OCI-LY7 (cell line): Measurements from ENCODE around the gene NPC1. TPM values are rescaled to one million over a fixed set of nuclear protein-coding genes. Genes with fewer than 3 reads are reported as not detected.
"Not testable (repeated sequence)": the region's sequence is repeated elsewhere in the genome, so short reads cannot be mapped to it uniquely, and the experiment has no call there.

Source experiments
- BruUV-seq: library from RNA; stranded (reverse); fragments of 400-500 nt; replicated peaks from 2 replicates; lab custom pipeline; 2021; lab: Mats Ljungman, UMichigan
- CTCF ChIA-PET: fragments of 300-600 bp; sonication (Branson Sonifier 250); formaldehyde crosslinking; loops from one replicate; lab custom pipeline; 2022; ENCODE audit warnings: antibody characterized with exemption; ENCODE audit not compliant: unreplicated experiment; lab: Charles Lee
- POLR2A ChIA-PET: fragments of 300-600 bp; sonication (Branson Sonifier 250); formaldehyde crosslinking; loops from one replicate; lab custom pipeline; 2022; ENCODE audit warnings: antibody characterized with exemption; lab: Charles Lee
- DNase-seq: peaks from one replicate; pipeline ENCODE4 v3.0.0-alpha.2; 2015; ENCODE audit warnings: low spot score
- H2AFZ ChIP-seq: fragments of 200-600 bp; sonication (generic), shearing (Covaris generic); 2 replicates; pipeline ENCODE4 v1.6.1; 2014; ENCODE audit warnings: mild to moderate bottlenecking, antibody characterized with exemption, low read length, moderate library complexity
- H3K27ac ChIP-seq: fragments of 200-600 bp; sonication (generic); 2 replicates; pipeline ENCODE4 v1.5.1; 2014; ENCODE audit warnings: mixed run types, low read depth, mild to moderate bottlenecking, moderate library complexity, low read length, inconsistent platforms; ENCODE audit not compliant: poor library complexity, severe bottlenecking
- H3K36me3 ChIP-seq: fragments of 200-600 bp; sonication (generic); 2 replicates; pipeline ENCODE4 v1.6.1; 2014; ENCODE audit warnings: mild to moderate bottlenecking, antibody characterized with exemption, low read length, moderate library complexity, mixed read lengths; ENCODE audit not compliant: insufficient read depth
- H3K4me1 ChIP-seq: fragments of 200-600 bp; sonication (generic); 2 replicates; pipeline ENCODE4 v1.5.1; 2014; ENCODE audit warnings: mild to moderate bottlenecking, low read length; ENCODE audit not compliant: insufficient read depth, poor library complexity, severe bottlenecking
- H3K4me2 ChIP-seq: fragments of 200-600 bp; sonication (generic); 2 replicates; pipeline ENCODE4 v1.6.1; 2014; ENCODE audit warnings: mild to moderate bottlenecking, low read length
- H3K4me3 ChIP-seq: fragments of 200-600 bp; sonication (generic); 2 replicates; pipeline ENCODE4 v1.5.1; 2014; ENCODE audit warnings: mild to moderate bottlenecking, low read depth, low read length; ENCODE audit not compliant: poor library complexity, severe bottlenecking
- H3K79me2 ChIP-seq: fragments of 200-600 bp; sonication (generic); 2 replicates; pipeline ENCODE4 v1.6.1; 2016; ENCODE audit warnings: low read depth, mild to moderate bottlenecking, low read length, moderate library complexity, mixed read lengths; ENCODE audit not compliant: insufficient read depth
- H3K9me2 ChIP-seq: fragments of 200-600 bp; sonication (generic); 2 replicates; pipeline ENCODE4 v1.6.1; 2016; ENCODE audit warnings: mild to moderate bottlenecking, low read length, mixed read lengths; ENCODE audit not compliant: insufficient read depth
- H3K9me3 ChIP-seq: fragments of 200-600 bp; sonication (generic); 2 replicates; pipeline ENCODE4 v1.6.1; 2014; ENCODE audit warnings: mild to moderate bottlenecking, mixed run types, low read length, mixed read lengths
- H4K20me1 ChIP-seq: fragments of 200-600 bp; sonication (generic); 2 replicates; pipeline ENCODE4 v1.6.1; 2014; ENCODE audit warnings: mild to moderate bottlenecking, antibody characterized with exemption, low read length, moderate library complexity, mixed read lengths; ENCODE audit not compliant: insufficient read depth
- EZH2phosphoT487 ChIP-seq: fragments of 200-600 bp; sonication (generic); IDR thresholded peaks from 2 replicates; pipeline ENCODE4 v1.6.1; 2018; ENCODE audit warnings: low read depth, borderline replicate concordance, mild to moderate bottlenecking, mixed run types, antibody characterized with exemption, low read length, moderate library complexity, mixed read lengths
- intact Hi-C: fragments of 100-400 bp; cut with micrococcal nuclease; formaldehyde crosslinking; loops from one replicate; pipeline ENCODE4 v1.10.0; 2022; ENCODE audit not compliant: unreplicated experiment
- total RNA-seq, 2 experiments: library from RNA; depleted of rRNA in 1 of 2; stranded (reverse); fragments of >200 nt in 1 of 2; shearing (Covaris generic) in 1 of 2; gene quantifications; 2 replicates each; pipeline ENCODE4 v1.2.3, GENCODE V29; 2014 to 2022
- TF ChIP-seq, protein P1 (sequence below): fragments of 200-600 bp; sonication (generic); conservative IDR thresholded peaks from 2 replicates; pipeline ENCODE4 v1.5.1; 2014; ENCODE audit warnings: mild to moderate bottlenecking, antibody characterized with exemption, low read length, moderate library complexity, mixed read lengths

Gene NPC1
- total RNA-seq, 2 experiments from 2014 or later, result 26.0 to 38.9 TPM

GRCh38 chr18:23578891-23579653, 7.2 kb downstream of the NPC1 start:
- H3K4me1 ChIP-seq, result peaks cover 10% of the 10 kb centered on the region
- H3K36me3 ChIP-seq, result peaks cover 27% of the 10 kb centered on the region
- H3K9me3 ChIP-seq, result no peaks in the 10 kb centered on the region
- no peak overlapping the region; the same call in 1 of the 2 replicates for H3K4me2 ChIP-seq
- TF ChIP-seq, protein P1, sequence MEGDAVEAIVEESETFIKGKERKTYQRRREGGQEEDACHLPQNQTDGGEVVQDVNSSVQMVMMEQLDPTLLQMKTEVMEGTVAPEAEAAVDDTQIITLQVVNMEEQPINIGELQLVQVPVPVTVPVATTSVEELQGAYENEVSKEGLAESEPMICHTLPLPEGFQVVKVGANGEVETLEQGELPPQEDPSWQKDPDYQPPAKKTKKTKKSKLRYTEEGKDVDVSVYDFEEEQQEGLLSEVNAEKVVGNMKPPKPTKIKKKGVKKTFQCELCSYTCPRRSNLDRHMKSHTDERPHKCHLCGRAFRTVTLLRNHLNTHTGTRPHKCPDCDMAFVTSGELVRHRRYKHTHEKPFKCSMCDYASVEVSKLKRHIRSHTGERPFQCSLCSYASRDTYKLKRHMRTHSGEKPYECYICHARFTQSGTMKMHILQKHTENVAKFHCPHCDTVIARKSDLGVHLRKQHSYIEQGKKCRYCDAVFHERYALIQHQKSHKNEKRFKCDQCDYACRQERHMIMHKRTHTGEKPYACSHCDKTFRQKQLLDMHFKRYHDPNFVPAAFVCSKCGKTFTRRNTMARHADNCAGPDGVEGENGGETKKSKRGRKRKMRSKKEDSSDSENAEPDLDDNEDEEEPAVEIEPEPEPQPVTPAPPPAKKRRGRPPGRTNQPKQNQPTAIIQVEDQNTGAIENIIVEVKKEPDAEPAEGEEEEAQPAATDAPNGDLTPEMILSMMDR, result no peak
- no peak for TF ChIP-seq EZH2phosphoT487
- POLR2A ChIA-PET, result interaction anchor here (0.6 to 1.2 kb wide), 4 partner anchors 22 to 559 kb away, joined by 3 to 5 read pairs (median 4); no protein-coding TSS in a partner anchor
- DNase-seq, result no peak
- H3K9me2 ChIP-seq, result no peaks in the 10 kb centered on the region
- no peak overlapping the region for H2AFZ ChIP-seq
- no peaks in the 10 kb centered on the region for H4K20me1 ChIP-seq
- H3K4me3 ChIP-seq, result no peak overlapping the region
- peaks cover 6% of the 10 kb centered on the region; the same call in 1 of the 2 replicates for H3K79me2 ChIP-seq
- BruUV-seq, result no TSS peak
- no peak overlapping the region for H3K27ac ChIP-seq
- intact Hi-C loops, result no loop called here
- CTCF ChIA-PET, result interaction anchor here (0.6 kb wide), 1 partner anchor 107 kb away, joined by 3 read pairs; no protein-coding TSS in a partner anchor

DNA sequence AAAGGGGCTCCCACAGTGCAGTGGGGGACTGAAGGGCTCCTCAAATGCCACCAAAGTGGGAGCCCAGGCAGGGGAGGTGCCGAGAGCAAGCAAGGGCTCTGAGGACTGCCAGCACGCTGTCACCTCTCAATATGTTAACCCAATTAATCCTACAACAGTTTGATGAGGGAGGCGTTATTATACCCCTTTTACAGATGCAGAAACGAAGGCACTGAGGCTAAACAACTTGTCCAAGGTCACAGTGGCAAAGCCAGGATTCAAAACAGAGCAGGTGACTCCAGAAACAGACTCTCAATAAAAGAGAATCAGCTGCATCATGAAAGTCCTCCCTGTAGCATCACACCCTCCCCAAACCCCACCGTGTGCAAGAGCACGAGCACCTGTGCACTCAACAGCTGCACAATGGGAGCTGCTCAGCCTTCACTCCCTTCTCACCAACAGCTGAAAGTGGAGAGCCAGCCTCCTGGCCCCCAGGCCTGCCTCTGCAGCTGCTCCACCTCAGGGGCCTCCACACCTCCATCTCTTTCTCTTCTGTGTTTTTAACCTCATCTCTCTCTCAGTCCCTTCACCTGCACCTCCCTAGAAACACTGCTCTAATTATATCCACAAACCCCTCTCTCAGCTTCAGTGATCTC, 8.1 kb downstream of the NPC1 start:
- POLR2A ChIA-PET, result no interaction called here
- Histone ChIP-seq H3K4me1 (peaks cover 15% of the 10 kb centered on the region), H3K9me3 (no peaks in the 10 kb centered on the region), H4K20me1 (no peaks in the 10 kb centered on the region), H3K79me2 (no peaks in the 10 kb centered on the region), H3K4me2 (no peak overlapping the region; the same call in 1 of the 2 replicates), H3K36me3 (peaks cover 28% of the 10 kb centered on the region), H3K4me3 (no peak overlapping the region), H2AFZ (no peak overlapping the region), H3K9me2 (no peaks in the 10 kb centered on the region), H3K27ac (no peak overlapping the region)
- no peak for TF ChIP-seq EZH2phosphoT487
- TF ChIP-seq, protein P1, result no peak
- BruUV-seq, result no TSS peak
- intact Hi-C loops, result no loop called here
- CTCF ChIA-PET, result no interaction called here
- DNase-seq, result peak; percentile 38

DNA sequence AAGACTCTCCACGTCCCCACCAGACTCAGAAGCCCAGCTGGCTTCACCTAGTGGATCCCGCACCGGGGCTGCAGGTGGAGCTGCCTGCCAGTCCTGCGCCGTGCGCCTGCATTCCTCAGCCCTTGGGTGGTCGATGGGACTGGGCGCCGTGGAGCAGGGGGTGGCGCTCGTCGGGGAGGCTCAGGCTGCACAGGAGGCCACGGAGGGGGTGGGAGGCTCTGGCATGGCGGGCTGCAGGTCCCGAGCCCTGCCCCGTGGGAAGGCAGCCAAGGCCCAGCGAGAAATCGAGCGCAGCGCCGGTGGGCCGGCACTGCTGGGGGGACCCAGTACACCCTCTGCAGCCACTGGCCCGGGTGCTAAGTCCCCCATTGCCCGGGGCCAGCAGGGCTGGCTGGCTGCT, 8.8 kb downstream of the NPC1 start:
- H3K4me2 ChIP-seq, H4K20me1 ChIP-seq, intact Hi-C loops, BruUV-seq, CTCF ChIA-PET, H3K4me3 ChIP-seq, H2AFZ ChIP-seq, DNase-seq, POLR2A ChIA-PET, H3K9me3 ChIP-seq, H3K27ac ChIP-seq, H3K9me2 ChIP-seq, H3K79me2 ChIP-seq: not testable (repeated sequence)
- peaks cover 15% of the 10 kb centered on the region for H3K4me1 ChIP-seq
- H3K36me3 ChIP-seq, result peaks cover 34% of the 10 kb centered on the region
